ENCODE results near the gene MED10.

Gene MED10, protein sequence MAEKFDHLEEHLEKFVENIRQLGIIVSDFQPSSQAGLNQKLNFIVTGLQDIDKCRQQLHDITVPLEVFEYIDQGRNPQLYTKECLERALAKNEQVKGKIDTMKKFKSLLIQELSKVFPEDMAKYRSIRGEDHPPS

GRCh38 chr5:6377905-6378765 lies at the start of gene MED10:
Gene MED10, minus strand, starts transcription at chr5:6378547. Its CDS starts 64 bp downstream, at chr5:6378483.
- DNase-seq: peak; percentile 95 to 97

- DNase-seq: no peak
Measured at GRCh38 chr5:6427694-6428093, 49.3 kb upstream of the MED10 start.

- DNase-seq: no peak
Measured at GRCh38 chr5:6424700-6425099, 46.4 kb upstream of the MED10 start.

- no peak for DNase-seq
Measured at GRCh38 chr5:6424110-6424659, 45.8 kb upstream of the MED10 start.

- no peak for DNase-seq
Measured at GRCh38 chr5:6423327-6424109, 45.2 kb upstream of the MED10 start.

GRCh38 chr5:6419340-6419852 lies 41.0 kb upstream of the MED10 start:
- no peak for DNase-seq

DNA sequence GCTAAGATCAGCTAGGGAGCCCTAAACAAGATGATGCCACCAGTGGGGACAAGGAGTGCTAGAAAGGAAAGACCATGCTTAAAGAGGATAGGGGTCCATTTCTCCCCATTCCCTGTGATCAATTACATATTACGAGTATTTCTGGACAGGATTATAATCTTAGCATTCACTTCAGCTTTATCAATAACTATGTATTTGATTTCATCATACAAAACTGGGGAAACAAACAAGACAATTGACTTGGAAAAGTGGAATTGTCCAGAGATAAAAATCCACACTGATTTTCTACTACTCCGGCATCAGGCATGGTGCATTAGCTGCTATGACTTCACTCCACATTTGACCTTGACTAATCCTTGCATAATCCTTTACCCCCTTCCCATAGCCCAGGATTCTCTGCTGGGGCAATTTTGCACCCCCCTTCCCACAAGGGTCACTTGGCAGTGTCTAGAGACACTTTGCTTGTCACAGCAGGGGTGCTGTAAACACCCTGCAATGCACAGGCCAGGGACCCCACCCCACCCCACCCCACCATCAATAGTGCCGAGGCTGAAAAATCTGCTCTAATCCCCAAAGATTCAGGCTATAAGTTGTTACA lies 40.4 kb upstream of the MED10 start:
- no peak for DNase-seq

DNA sequence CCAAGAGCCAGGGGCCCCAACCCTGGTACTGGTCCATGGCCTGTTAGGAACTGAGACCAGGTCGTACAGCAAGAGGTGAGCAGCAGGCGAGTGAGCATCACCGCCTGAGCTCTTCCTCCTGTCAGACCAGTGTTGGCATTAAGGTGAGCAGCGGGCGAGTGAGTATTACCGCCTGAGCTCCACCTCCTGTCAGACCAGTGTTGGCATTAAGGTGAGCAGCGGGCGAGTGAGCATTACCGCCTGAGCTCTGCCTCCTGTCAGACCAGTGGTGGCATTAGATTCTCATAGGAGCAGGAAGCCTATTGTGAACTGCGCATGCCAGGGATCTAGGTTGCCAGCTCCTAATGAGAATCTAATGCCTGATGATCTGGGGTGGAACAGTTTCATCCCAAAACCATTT lies 39.3 kb upstream of the MED10 start:
- DNase-seq: no peak

GRCh38 chr5:6412811-6413210 lies 34.5 kb upstream of the MED10 start:
- DNase-seq: no peak

DNA sequence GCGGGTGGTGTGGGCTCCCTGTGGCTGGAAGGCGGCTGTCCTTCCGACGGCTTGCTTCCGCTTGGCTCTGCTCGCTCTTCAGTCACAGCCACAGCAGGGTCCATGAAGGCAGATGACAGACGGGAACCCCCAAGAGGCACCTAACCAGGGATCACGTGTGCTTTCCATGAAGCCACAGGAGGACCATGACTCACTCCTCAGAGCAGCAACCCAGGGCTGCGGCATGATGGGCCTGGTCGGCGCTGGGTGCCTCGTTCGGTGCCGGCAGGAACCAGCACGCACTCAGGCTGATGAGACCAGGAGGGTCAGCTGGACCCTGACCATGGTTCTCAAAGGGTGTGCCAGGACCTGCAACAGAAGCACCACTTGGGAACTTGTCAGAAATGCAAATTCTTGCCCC lies 32.8 kb upstream of the MED10 start:
- DNase-seq: no peak

DNA sequence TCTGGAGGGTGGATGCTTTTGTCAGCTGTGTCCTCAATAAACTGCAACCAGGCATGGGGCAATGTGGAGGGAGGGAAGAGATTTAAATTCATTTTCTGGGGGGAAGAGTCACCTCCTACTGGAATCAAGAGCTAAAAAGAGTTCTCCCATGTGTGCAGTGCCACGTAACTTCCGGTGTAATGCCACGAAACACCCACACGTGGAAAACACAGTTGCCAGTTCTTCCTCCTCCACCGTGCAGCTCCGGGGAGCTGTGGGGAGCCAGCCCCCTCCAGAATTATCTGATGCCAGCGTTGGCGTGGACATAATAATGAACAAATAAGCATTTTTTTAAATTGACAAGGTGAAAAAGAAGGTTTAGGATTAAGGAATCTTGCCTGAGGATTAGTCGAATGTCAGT lies 32.1 kb upstream of the MED10 start:
- no peak for DNase-seq

GRCh38 chr5:6408627-6409446 lies 30.5 kb upstream of the MED10 start:
- DNase-seq: no peak

DNA sequence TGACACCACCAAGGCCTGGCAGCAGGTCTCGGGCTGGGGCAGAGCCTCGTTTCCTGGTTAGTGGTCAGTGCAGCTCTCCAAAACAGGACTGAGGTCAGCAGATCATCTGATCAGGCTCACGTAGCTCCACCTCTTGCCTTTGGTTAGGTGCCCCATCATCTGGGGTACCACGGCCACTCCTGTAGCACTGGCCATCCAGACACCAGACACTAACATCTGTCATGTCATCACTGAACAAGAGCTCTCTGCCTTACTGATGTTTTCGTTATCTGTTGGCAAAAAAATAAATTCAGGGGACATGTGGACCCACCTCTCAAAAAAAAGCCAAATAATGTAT lies 29.9 kb upstream of the MED10 start:
- no peak for DNase-seq

- DNase-seq: no peak
Measured at GRCh38 chr5:6407558-6408259, 29.4 kb upstream of the MED10 start.

DNA sequence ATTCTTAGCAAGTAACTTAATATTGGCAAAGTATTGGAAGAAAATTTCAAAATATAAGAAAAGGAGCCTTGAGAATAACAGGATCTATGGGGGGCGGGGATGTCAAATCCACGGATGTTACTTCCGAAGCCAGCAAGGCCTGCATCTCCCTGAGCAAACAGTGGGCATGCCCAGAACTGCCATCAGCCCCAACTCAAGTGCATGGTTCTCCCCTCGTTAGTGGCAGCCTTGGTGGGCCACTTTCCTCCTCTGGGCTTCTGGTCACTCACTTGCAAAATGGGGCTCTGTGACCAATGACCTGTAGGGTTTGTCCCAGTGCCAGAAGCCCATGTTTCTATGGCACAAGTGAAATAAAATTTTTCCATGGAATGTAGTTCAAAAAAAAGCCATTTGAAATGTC lies 27.2 kb upstream of the MED10 start:
- no peak for DNase-seq

DNA sequence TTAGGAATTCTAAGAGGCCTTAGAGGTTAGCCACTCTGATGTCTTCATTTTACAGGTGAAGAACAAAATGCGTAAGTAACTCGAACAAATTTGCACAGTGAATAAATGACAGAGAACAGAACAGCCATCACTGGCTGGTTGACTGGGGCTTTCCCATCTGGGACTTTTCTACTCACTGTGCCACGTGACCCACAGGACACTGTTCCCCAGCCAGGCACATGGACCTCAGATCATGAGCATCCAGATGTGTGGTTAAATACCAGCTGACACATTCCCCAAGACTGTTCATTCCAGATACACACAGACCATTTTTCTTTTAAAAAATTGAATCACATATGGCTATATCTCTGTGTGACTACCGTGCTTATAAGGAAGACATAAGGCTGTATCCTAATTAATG lies 25.8 kb upstream of the MED10 start:
- no peak for DNase-seq

DNA sequence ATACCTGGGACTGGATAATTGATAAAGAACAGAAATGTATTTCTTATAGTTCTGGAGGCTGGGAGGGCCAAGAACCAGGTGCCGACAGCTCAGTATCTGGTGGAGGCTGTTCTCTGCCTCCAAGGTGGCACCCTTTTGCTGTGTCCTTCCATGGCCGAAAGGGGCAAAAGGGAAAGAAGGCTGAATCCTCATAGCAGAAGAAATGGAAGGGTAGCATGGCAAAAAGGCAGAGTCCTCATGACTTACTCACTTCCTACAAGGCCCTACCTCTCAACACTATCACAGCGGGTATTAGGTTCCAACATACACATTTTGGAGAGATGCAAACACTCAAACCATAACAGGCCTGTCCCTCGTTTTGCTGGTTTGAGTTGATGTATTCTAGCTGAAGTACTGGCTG lies 25.1 kb upstream of the MED10 start:
- no peak for DNase-seq

DNA sequence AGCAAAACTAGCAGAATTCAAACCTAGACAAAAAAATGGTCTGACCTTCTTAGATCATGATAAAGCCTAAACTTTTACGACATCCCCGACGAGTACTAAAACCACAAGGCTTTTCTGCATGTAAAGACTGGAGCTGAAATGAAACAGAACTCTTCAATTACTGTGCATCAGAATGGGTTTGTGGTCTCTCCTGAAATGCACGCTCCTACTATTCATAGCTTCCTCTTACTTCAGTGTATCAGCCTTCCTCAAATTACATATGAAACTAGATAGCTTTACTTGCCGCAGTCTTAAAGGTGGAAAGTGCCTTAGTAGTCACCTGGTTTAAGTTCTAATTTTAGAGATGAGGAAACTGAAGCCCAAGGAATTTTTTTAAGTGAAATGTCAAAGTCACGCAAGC lies 24.6 kb upstream of the MED10 start:
- no peak for DNase-seq

DNA sequence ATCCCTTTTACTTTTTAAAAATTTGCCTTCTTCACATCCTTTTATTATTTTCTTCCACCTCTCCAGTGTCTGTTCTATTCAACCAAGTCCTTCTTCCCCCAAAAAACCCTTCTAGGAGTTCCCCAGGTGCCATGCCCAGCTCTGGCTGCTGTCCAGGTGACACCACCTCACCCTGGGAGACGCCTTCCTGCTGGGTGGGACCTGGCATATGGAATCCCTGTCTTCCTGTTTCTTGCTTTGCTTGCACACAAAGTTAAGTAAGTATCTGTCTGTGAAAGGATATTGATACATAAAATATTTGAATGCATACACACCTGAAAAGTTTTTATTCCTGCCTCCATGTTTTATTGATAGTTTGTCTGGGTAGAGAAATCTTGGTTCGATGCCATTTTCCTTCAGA lies 23.1 kb upstream of the MED10 start:
- DNase-seq: no peak

GRCh38 chr5:6399980-6400910 lies 21.9 kb upstream of the MED10 start:
- DNase-seq: no peak
